RWPE2 (cell line): ENCODE results near the gene TJP2.

Experiments used
- ATAC-seq: fragments of 200-7000 bp; cut with Tn5 transposase; 3 replicates; pipeline ENCODE4 v1.9.1; 2021; ENCODE audit warnings: low read depth
- DNase-seq: peaks from one replicate; pipeline ENCODE4 v3.0.0-alpha.2; 2020; ENCODE audit warnings: low spot score
- H3K27ac ChIP-seq: fragments of 450-650 bp; 2 replicates; pipeline ENCODE4 v1.5.1; 2017; ENCODE audit warnings: mild to moderate bottlenecking; ENCODE audit not compliant: poor library complexity, severe bottlenecking
- H3K27me3 ChIP-seq: fragments of 250-450 bp; sonication (Bioruptor Pico); 2 replicates; pipeline ENCODE4 v1.5.1; 2021; ENCODE audit warnings: mild to moderate bottlenecking, moderate library complexity; ENCODE audit not compliant: insufficient read depth, poor library complexity, severe bottlenecking
- H3K36me3 ChIP-seq: fragments of 250-450 bp; sonication (Bioruptor Pico); 2 replicates; pipeline ENCODE4 v1.5.1; 2020; ENCODE audit warnings: low read depth, mild to moderate bottlenecking, moderate library complexity
- H3K4me1 ChIP-seq: fragments of 250-450 bp; sonication (Bioruptor Pico); 2 replicates; pipeline ENCODE4 v1.5.1; 2021; ENCODE audit warnings: mild to moderate bottlenecking, moderate library complexity; ENCODE audit not compliant: insufficient read depth, poor library complexity, severe bottlenecking
- H3K4me3 ChIP-seq: fragments of 250-450 bp; sonication (Bioruptor Pico); 2 replicates; pipeline ENCODE4 v1.5.1; 2021; ENCODE audit warnings: mild to moderate bottlenecking, moderate library complexity; ENCODE audit not compliant: severe bottlenecking
- H3K9me3 ChIP-seq: fragments of 250-450 bp; sonication (Bioruptor Pico); 2 replicates; pipeline ENCODE4 v1.5.1; 2021; ENCODE audit warnings: mild to moderate bottlenecking, moderate library complexity; ENCODE audit not compliant: severe bottlenecking
- CTCF ChIP-seq: fragments of 450-650 bp; IDR thresholded peaks from one replicate; pipeline ENCODE4 v1.5.1; 2017; ENCODE audit warnings: mild to moderate bottlenecking, moderate library complexity; ENCODE audit not compliant: poor library complexity, severe bottlenecking

TJP2 gene

GRCh38 chr9:69178583-69179011 lies 4.5 kb downstream of the TJP2 start:
- H3K4me3 ChIP-seq, result no peak overlapping the region
- peak; percentile 15 for ATAC-seq
- peak overlapping the region; percentile 96 for H3K27ac ChIP-seq
- H3K9me3 ChIP-seq, result no peaks in the 10 kb centered on the region
- no peaks in the 10 kb centered on the region for H3K27me3 ChIP-seq
- TF ChIP-seq CTCF, result no peak
- DNase-seq, result no peak
- peaks cover 64% of the 10 kb centered on the region for H3K4me1 ChIP-seq
- peaks cover 15% of the 10 kb centered on the region for H3K36me3 ChIP-seq

- Histone ChIP-seq H3K36me3 (peaks cover 20% of the 10 kb centered on the region), H3K27me3 (no peaks in the 10 kb centered on the region), H3K9me3 (no peaks in the 10 kb centered on the region), H3K4me1 (peaks cover 64% of the 10 kb centered on the region), H3K4me3 (no peak overlapping the region), H3K27ac (peak overlapping the region; percentile 96)
- TF ChIP-seq CTCF, result no peak
- ATAC-seq (no peak), DNase-seq (no peak)
These were observed 5.0 kb downstream of the TJP2 start for GRCh38 chr9:69179037-69179436.

- Histone ChIP-seq H3K27me3 (no peaks in the 10 kb centered on the region), H3K36me3 (peaks cover 27% of the 10 kb centered on the region), H3K9me3 (no peaks in the 10 kb centered on the region), H3K4me1 (peaks cover 64% of the 10 kb centered on the region), H3K27ac (peak overlapping the region; percentile 96), H3K4me3 (no peak overlapping the region)
- ATAC-seq, result peak; percentile 10; the same call in 2 of the 3 replicates
- TF ChIP-seq CTCF, result no peak
- no peak for DNase-seq
These were observed 6.1 kb downstream of the TJP2 start for GRCh38 chr9:69180200-69180599.

- DNase-seq, result peak; percentile 91
- peak; percentile 92 for ATAC-seq
- no peak for TF ChIP-seq CTCF
- peak overlapping the region; percentile 96 for H3K27ac ChIP-seq
- no peaks in the 10 kb centered on the region for H3K27me3 ChIP-seq
- H3K36me3 ChIP-seq, result peaks cover 29% of the 10 kb centered on the region
- H3K9me3 ChIP-seq, result no peaks in the 10 kb centered on the region
- no peak overlapping the region for H3K4me3 ChIP-seq
- H3K4me1 ChIP-seq, result peaks cover 59% of the 10 kb centered on the region
These were observed 6.6 kb downstream of the TJP2 start for GRCh38 chr9:69180670-69181069.

GRCh38 chr9:69181908-69182353 lies 7.9 kb downstream of the TJP2 start:
- Histone ChIP-seq H3K4me1 (peaks cover 58% of the 10 kb centered on the region), H3K27me3 (no peaks in the 10 kb centered on the region), H3K9me3 (no peaks in the 10 kb centered on the region), H3K36me3 (peaks cover 37% of the 10 kb centered on the region), H3K27ac (peak overlapping the region; percentile 96), H3K4me3 (no peak overlapping the region)
- ATAC-seq, result no peak
- DNase-seq, result no peak
- TF ChIP-seq CTCF, result no peak
